H1 (cell line): ENCODE data around the gene AIF1. TPM values are rescaled to one million over a fixed set of nuclear protein-coding genes. Genes with fewer than 3 reads are reported as not detected.

Experiments
- CTCF ChIA-PET: fragments of 300-600 bp; sonication (Branson Sonifier 250); formaldehyde crosslinking; loops from one replicate; lab custom pipeline; 2021; ENCODE audit not compliant: partially characterized antibody; lab: Charles Lee
- POLR2A ChIA-PET: fragments of 300-600 bp; sonication (Branson Sonifier 250); formaldehyde crosslinking; loops from one replicate; lab custom pipeline; 2021; ENCODE audit warnings: inconsistent platforms; ENCODE audit not compliant: partially characterized antibody; lab: Charles Lee
- DNase-seq, 2 experiments: peaks; one replicate each; pipeline versions ENCODE4 v3.0.0 to v3.0.0-alpha.2; 2010 to 2022; ENCODE audit warnings: low spot score in 2 of 2, low read depth in 1 of 2, mixed read lengths in 1 of 2
- FAIRE-seq: peaks from 2 replicates; lab custom pipeline; 2011; peaks lifted over from hg19 to GRCh38; lab: Jason Lieb, UNC
- H2AFZ ChIP-seq: 2 replicates; pipeline ENCODE4 v1.8.1; 2012; ENCODE audit warnings: low read length, inconsistent platforms
- H2AK5ac ChIP-seq: 2 replicates; pipeline ENCODE4 v1.6.1; 2013; ENCODE audit warnings: low read depth, low read length
- H2BK120ac ChIP-seq: replicated peaks from 2 replicates; pipeline ENCODE3; 2013; ENCODE audit warnings: low read depth, low read length, inconsistent platforms
- H2BK12ac ChIP-seq: 2 replicates; pipeline ENCODE4 v1.6.1; 2013; ENCODE audit warnings: low read depth, low read length
- H2BK15ac ChIP-seq: 2 replicates; pipeline ENCODE4 v1.6.1; 2013; ENCODE audit warnings: low read length
- H2BK20ac ChIP-seq: 2 replicates; pipeline ENCODE4 v1.6.1; 2013; ENCODE audit warnings: low read length
- H2BK5ac ChIP-seq: 2 replicates; pipeline ENCODE4 v1.6.1; 2013; ENCODE audit warnings: low read depth, low read length
- H3K14ac ChIP-seq: 2 replicates; pipeline ENCODE4 v1.6.1; 2013; ENCODE audit warnings: inconsistent platforms; ENCODE audit not compliant: insufficient read length
- H3K18ac ChIP-seq: 2 replicates; pipeline ENCODE4 v1.6.1; 2013; ENCODE audit warnings: low read length; ENCODE audit errors: extremely low read depth
- H3K23ac ChIP-seq: 2 replicates; pipeline ENCODE4 v1.6.1; 2013; ENCODE audit warnings: inconsistent platforms; ENCODE audit not compliant: insufficient read length
- H3K23me2 ChIP-seq: 2 replicates; pipeline ENCODE4 v1.6.1; 2013; ENCODE audit warnings: low read depth, low read length
- H3K27ac ChIP-seq: 2 replicates; pipeline ENCODE4 v1.6.1; 2011; ENCODE audit warnings: low read depth, low read length, inconsistent platforms
- H3K27me3 ChIP-seq, 4 experiments: replicated peaks in 1 of 4; 1 replicate in 1 of 4; 2 replicates in 3 of 4; pipeline versions ENCODE4 v1.6.1 to v1.8.1; 2011 to 2013; ENCODE audit warnings: low read length in 3 of 4, mild to moderate bottlenecking in 3 of 4, inconsistent platforms in 2 of 4, mixed read lengths in 2 of 4, moderate library complexity in 1 of 4; ENCODE audit not compliant: control insufficient read depth in 3 of 4, insufficient read depth in 3 of 4; ENCODE audit errors: extremely low read depth in 1 of 4
- H3K36me3 ChIP-seq, 4 experiments: 2 replicates each; pipeline versions ENCODE4 v1.6.1 to v1.8.1; 2011 to 2013; ENCODE audit warnings: mild to moderate bottlenecking in 4 of 4, low read length in 3 of 4, moderate library complexity in 2 of 4, control low read depth in 1 of 4, inconsistent platforms in 1 of 4; ENCODE audit not compliant: insufficient read depth in 4 of 4, control insufficient read depth in 2 of 4
- H3K4ac ChIP-seq: replicated peaks from 2 replicates; pipeline ENCODE3; 2013; ENCODE audit warnings: low read length, low read depth, mixed read lengths, inconsistent platforms; ENCODE audit not compliant: insufficient read length
- H3K4me1 ChIP-seq, 4 experiments: replicated peaks in 1 of 4; 1 replicate in 1 of 4; 2 replicates in 3 of 4; pipeline versions ENCODE4 v1.6.1 to v1.8.1; 2011 to 2013; ENCODE audit warnings: low read length in 3 of 4, inconsistent platforms in 2 of 4, mixed read lengths in 1 of 4; ENCODE audit not compliant: insufficient read depth in 4 of 4, control insufficient read depth in 3 of 4
- H3K4me2 ChIP-seq, 2 experiments: 2 replicates each; pipeline versions ENCODE4 v1.6.1 to v1.8.1; 2011 to 2013; ENCODE audit warnings: low read depth in 2 of 2, low read length in 2 of 2, control low read depth in 1 of 2, inconsistent platforms in 1 of 2, mild to moderate bottlenecking in 1 of 2; ENCODE audit not compliant: insufficient read depth in 1 of 2
- H3K4me3 ChIP-seq, 4 experiments: fragments of 200-600, 300-600 bp in 1 of 4; sonication (generic), shearing (Covaris generic), sonication (Bioruptor Twin) in 1 of 4; 2 replicates each; pipeline versions ENCODE4 v1.5.1 to v1.8.1; 2011 to 2016; ENCODE audit warnings: low read length in 4 of 4, low read depth in 3 of 4, control low read depth in 2 of 4, inconsistent platforms in 2 of 4, mild to moderate bottlenecking in 2 of 4, mixed read lengths in 1 of 4, moderate library complexity in 1 of 4; ENCODE audit not compliant: insufficient read depth in 2 of 4; ENCODE audit errors: extremely low read depth in 1 of 4
- H3K56ac ChIP-seq: replicated peaks from 2 replicates; pipeline ENCODE3; 2013; ENCODE audit warnings: low read depth, mild to moderate bottlenecking, mixed read lengths, low read length, inconsistent platforms; ENCODE audit not compliant: insufficient read length
- H3K79me1 ChIP-seq: 2 replicates; pipeline ENCODE4 v1.6.1; 2013; ENCODE audit warnings: low read depth, low read length, control low read depth
- H3K79me2 ChIP-seq, 2 experiments: 2 replicates each; pipeline versions ENCODE4 v1.6.1 to v1.8.1; 2012 to 2013; ENCODE audit warnings: low read length in 2 of 2, mild to moderate bottlenecking in 2 of 2, inconsistent platforms in 1 of 2; ENCODE audit not compliant: insufficient read depth in 2 of 2, control insufficient read depth in 1 of 2
- H3K9ac ChIP-seq, 4 experiments: replicated peaks in 1 of 4; 1 replicate in 1 of 4; 2 replicates in 3 of 4; pipeline versions ENCODE4 v1.6.1 to v1.8.1; 2011 to 2013; ENCODE audit warnings: low read depth in 3 of 4, low read length in 3 of 4, control low read depth in 2 of 4, mild to moderate bottlenecking in 2 of 4, moderate library complexity in 2 of 4, inconsistent platforms in 1 of 4; ENCODE audit errors: extremely low read depth in 1 of 4
- H3K9me3 ChIP-seq, 2 experiments: 2 replicates each; pipeline versions ENCODE4 v1.6.1 to v1.8.1; 2012 to 2013; ENCODE audit warnings: mild to moderate bottlenecking in 2 of 2, moderate library complexity in 2 of 2, control low read depth in 1 of 2, inconsistent platforms in 1 of 2, low read depth in 1 of 2, low read length in 1 of 2, mixed read lengths in 1 of 2; ENCODE audit not compliant: insufficient read depth in 2 of 2
- H4K20me1 ChIP-seq, 2 experiments: replicated peaks in 1 of 2; 2 replicates each; pipeline versions ENCODE3 to v1.8.1; 2011 to 2013; ENCODE audit warnings: inconsistent platforms in 2 of 2, low read length in 2 of 2, mild to moderate bottlenecking in 1 of 2; ENCODE audit not compliant: insufficient read depth in 2 of 2, control insufficient read depth in 1 of 2
- H4K5ac ChIP-seq: 2 replicates; pipeline ENCODE4 v1.6.1; 2013; ENCODE audit warnings: low read length, low read depth, mixed read lengths, inconsistent platforms; ENCODE audit not compliant: insufficient read length
- H4K8ac ChIP-seq: 2 replicates; pipeline ENCODE4 v1.8.0; 2013; ENCODE audit warnings: mild to moderate bottlenecking, moderate library complexity, low read length, inconsistent platforms; ENCODE audit not compliant: insufficient read depth; ENCODE audit errors: extremely low read depth
- H4K91ac ChIP-seq: replicated peaks from 2 replicates; pipeline ENCODE3; 2013; ENCODE audit warnings: low read length, mixed read lengths, inconsistent platforms; ENCODE audit not compliant: insufficient read length
- FOSL1 ChIP-seq: IDR thresholded peaks from 2 replicates; pipeline ENCODE4 v1.6.1; 2011; ENCODE audit warnings: mild to moderate bottlenecking, low read depth, low read length, moderate library complexity; ENCODE audit not compliant: insufficient read depth
- TBP ChIP-seq: IDR thresholded peaks from 2 replicates; pipeline ENCODE4 v1.6.1; 2011; ENCODE audit warnings: low read depth, low read length, improper control_type of control experiment
- WGBS, 2 experiments: shearing (Covaris generic) in 1 of 2; methylation state at CpG; one replicate each; pipeline versions ENCODE4 v1.1.6 to v1.1.7; 2013 to 2015; ENCODE audit warnings: low lambda C conversion rate in 2 of 2, mixed read lengths in 2 of 2, inconsistent platforms in 1 of 2, low coverage in 1 of 2, missing lambda C conversion rate in 1 of 2; ENCODE audit not compliant: insufficient replicate concordance in 2 of 2, insufficient coverage in 1 of 2, insufficient read length in 1 of 2; ENCODE audit errors: extremely low coverage in 1 of 2, missing lambda C conversion rate in 1 of 2; 5-methylcytosine and 5-hydroxymethylcytosine counted together
- polyA plus RNA-seq, 7 experiments: library from polyadenylated mRNA; depleted of rRNA in 3 of 7; stranded (reverse) in 5 of 7; unstranded in 2 of 7; fragments of >200 nt in 5 of 7; fragments of 200-250 nt in 2 of 7; gene quantifications; 1 replicate in 5 of 7; 2 replicates in 1 of 7; 4 replicates in 1 of 7; pipeline versions ENCODE4 v1.2.1 to v1.2.3, GENCODE V29; 2011 to 2013; ENCODE audit warnings: missing spikeins in 2 of 7, mixed read lengths in 2 of 7
- total RNA-seq: library from RNA; stranded (reverse); fragmentation: NEBNext Ultra II Directional; extraction: Animal tissue kit (Norgen Biotek cat#: 25700); gene quantifications from 2 replicates; pipeline ENCODE4 v1.2.1, GENCODE V29; 2021

AIF1 gene
- total and polyA plus RNA-seq, 2 of the 8 experiments (the other 6 are each of a cell fraction or from before 2014, with no cell fraction given), result 6.3 to 9.8 TPM

- no peak overlapping the region for H3K9ac ChIP-seq
- H3K18ac ChIP-seq, result no peak overlapping the region
- H3K9me3 ChIP-seq, result no peaks in the 10 kb centered on the region
- ChIA-PET CTCF (interaction anchor here (0.8 to 3.2 kb wide), 5 partner anchors 8 to 25 kb away, joined by 3 to 10 read pairs (median 4); no protein-coding TSS in a partner anchor), POLR2A (interaction anchor here (0.7 to 34.9 kb wide), 9 partner anchors 9 to 187 kb away, joined by 3 to 883 read pairs (median 5); partner anchors contain the start of genes AIF1, APOM, BAG6 and C6orf47)
- no peak overlapping the region for H2BK15ac ChIP-seq
- H2BK12ac ChIP-seq, result no peak overlapping the region
- H3K4ac ChIP-seq, result no peak overlapping the region
- H2BK5ac ChIP-seq, result no peak overlapping the region
- H3K4me1 ChIP-seq, result no peaks in the 10 kb centered on the region; a peak in 1 of 7 replicates
- H4K20me1 ChIP-seq, result peaks cover 7 to 23% of the 10 kb centered on the region in 2 experiments
- 89% methylated on average over 10 of the region's 10 CpGs; no CpG with 5 or more reads in 1 of the 2 experiments for WGBS, 2 experiments
- H2BK20ac ChIP-seq, result no peak overlapping the region
- peaks cover 21% of the 10 kb centered on the region; the same call in 1 of the 2 replicates for H3K79me1 ChIP-seq
- H4K5ac ChIP-seq, result no peak overlapping the region
- H3K27me3 ChIP-seq, result no peaks in the 10 kb centered on the region
- H2AK5ac ChIP-seq, result no peak overlapping the region
- no peak overlapping the region for H2AFZ ChIP-seq
- H4K8ac ChIP-seq, result no peak overlapping the region
- H3K4me2 ChIP-seq, result no peak overlapping the region
- H3K56ac ChIP-seq, result no peak overlapping the region
- H2BK120ac ChIP-seq, result no peak overlapping the region
- no peak for DNase-seq
- no peaks in the 10 kb centered on the region for H3K23me2 ChIP-seq
- no peak overlapping the region for H3K23ac ChIP-seq
- peaks cover 78 to 98% (median 89%) of the 10 kb centered on the region in 4 experiments for H3K36me3 ChIP-seq
- no peak overlapping the region for H4K91ac ChIP-seq
- TF ChIP-seq TBP (no peak), FOSL1 (no peak)
- TF ChIP-seq, all 59 proteins: peak for 0
- no peak overlapping the region for H3K14ac ChIP-seq
- no peak for FAIRE-seq
- peaks cover 17 to 37% of the 10 kb centered on the region in 2 experiments for H3K79me2 ChIP-seq
- no peak overlapping the region for H3K4me3 ChIP-seq
- no peak overlapping the region for H3K27ac ChIP-seq
Observed at GRCh38 chr6:31626952-31627351, 11.9 kb downstream of the AIF1 start.
